HG02610 (cell line): ENCODE results near the gene TP53BP2.
"Not testable (repeated sequence)": the region's sequence is repeated elsewhere in the genome, so short reads cannot be mapped to it uniquely, and the experiment has no call there.

ENCODE experiments used
- ATAC-seq: cut with Tn5 transposase; IDR thresholded peaks from one replicate; pipeline ENCODE4 v1.9.1; 2021; ENCODE audit warnings: mild to moderate bottlenecking, moderate library complexity; ENCODE audit not compliant: unreplicated experiment

TP53BP2 gene

DNA sequence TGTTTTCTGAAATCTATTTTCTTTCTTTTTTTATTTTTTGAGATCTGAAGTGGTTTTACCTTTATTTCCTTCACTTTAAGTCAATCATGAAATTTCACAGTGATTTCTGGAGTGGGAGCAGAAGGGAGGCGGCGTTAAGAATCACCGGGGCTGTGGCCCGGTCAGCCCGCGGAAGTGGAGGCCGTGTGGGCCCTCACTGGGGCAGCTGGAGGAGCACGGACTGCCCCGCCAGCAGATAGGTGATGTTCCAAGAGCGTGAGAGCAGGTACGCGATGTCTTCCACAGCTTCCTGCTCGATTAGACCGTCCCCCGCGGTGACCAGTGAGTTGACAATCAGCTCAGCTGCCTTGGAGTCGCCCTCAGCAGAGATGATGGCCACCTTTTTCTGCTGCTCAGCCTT, 10.6 kb upstream of the TP53BP2 start:
- no peak for ATAC-seq

DNA sequence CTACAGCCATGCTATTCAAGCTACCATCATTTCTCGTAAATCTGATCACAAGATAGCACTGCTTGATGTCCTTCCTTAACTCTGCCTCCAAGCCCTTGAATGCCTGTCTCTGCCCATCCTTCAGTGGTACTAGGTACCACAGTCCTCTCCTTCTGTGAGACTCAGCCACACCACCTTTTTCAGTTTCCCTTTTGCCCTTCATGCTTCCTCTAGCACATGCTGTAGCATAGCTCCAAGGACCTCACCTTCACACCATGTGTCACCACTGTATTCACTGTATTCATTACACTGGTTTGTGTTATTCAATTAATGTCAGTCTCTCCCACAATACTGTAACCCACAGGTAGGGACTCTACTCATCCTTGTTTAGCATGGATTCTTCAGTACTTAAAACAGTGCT, 8.0 kb upstream of the TP53BP2 start:
- no peak for ATAC-seq

DNA sequence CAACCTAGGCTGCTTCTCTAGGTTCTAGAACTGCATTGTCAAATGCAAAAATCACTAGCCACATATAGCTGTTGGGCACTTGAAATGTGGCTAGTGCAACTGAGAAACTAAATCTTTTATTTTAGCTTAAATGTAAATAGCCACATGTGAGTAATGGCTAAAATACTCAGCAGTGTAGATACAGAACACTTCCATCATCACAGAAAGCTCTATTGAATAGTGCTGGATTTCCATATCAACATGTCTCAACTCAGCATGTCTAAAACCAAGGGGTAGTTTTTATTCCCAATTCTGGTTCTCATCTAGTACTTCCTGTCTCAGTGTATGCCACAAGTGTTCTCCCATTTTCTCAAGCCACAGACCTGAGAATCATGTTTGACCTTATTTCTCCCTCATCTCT, 7.5 kb upstream of the TP53BP2 start:
- ATAC-seq = no peak

DNA sequence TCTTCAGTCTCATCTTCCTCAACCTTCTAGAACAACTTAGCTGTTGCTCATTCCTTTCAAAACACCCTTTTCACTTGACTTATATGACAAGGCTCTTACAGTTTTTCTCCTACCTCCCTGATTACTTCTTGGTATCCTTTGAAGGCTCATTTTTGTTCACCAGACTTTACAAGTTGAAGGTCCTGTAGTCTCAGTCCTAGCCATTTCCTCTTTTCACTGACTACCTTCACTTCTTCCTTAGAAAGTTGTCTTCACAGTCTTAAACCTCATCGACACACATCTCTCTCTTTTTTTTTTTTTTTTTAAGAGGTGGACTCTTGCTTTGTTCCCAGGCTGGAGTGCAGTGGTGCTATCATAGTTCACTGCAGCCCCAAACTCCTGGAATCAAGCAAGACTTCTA, 6.6 kb upstream of the TP53BP2 start:
- no peak for ATAC-seq

DNA sequence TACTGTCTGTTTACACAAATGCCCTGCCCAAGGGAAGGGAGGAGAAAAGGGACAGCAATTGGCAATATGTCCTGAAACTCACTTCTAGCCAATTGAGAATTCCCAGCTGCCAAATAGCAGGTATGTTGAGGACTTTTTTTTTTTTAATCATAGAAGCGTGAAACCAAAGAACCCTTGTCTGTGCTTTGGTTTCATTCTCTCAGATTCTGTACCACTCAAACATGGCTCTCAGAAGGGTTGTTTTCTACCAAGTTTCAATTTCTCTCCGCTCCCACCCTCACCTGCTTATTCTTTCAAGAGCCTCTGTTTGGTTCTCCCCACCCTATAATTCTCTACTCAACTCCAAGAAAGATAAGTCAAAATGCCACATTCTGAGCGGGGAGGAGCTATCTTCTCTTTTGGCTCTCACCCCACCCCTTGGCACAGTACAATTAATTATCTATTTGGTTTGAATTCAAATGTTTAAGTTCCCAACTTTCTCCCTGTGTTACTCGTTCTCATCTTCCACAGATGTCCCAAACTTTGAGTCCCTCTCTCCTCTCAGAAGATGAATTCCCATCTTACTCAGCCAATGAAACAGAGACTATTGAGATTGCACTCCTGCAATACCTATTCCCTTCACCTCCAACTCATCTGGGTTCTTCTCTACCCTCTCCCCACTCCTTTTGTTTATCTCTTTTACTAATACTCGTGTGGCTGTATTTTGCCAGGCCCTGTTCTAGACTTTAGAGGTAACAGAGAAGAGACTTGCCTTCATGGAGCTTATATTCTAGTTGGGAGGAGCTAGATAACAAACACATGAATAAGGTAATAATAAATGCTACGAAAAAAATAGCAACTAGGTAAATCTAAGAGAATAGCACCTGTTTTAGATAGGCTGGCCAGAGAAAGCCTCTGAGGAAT, 3.9 kb upstream of the TP53BP2 start:
- peak; percentile 31 for ATAC-seq

- ATAC-seq = no peak
These were observed 2.8 kb upstream of the TP53BP2 start for GRCh38 chr1:223848536-223848935.

DNA sequence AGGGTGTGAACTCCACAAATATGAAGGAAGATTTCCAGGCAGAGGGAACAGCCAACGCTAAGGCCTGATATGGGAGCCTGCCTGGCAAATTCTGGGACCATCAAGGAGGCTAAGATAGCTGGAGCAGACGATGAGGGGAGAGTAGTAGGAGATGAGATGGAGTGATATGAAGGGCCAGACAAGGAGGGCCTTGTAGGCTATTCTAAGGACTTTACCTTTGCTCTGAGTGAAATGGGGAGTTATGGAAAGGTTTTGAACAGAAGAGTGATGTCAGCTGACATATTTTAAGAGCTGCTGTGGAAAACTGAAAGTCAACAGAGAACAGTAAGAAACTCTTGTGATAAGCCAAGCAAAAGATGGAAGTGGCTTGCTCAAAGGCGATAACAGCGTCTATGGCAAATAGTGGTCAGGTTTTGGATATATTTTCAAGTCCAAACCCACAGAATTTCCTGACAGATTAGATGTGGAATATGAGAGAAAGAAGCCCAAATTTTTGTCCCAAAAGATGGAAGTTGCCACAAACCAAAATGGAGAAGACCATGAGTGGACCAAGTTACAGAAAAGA, 2.1 kb upstream of the TP53BP2 start:
- ATAC-seq = no peak

DNA sequence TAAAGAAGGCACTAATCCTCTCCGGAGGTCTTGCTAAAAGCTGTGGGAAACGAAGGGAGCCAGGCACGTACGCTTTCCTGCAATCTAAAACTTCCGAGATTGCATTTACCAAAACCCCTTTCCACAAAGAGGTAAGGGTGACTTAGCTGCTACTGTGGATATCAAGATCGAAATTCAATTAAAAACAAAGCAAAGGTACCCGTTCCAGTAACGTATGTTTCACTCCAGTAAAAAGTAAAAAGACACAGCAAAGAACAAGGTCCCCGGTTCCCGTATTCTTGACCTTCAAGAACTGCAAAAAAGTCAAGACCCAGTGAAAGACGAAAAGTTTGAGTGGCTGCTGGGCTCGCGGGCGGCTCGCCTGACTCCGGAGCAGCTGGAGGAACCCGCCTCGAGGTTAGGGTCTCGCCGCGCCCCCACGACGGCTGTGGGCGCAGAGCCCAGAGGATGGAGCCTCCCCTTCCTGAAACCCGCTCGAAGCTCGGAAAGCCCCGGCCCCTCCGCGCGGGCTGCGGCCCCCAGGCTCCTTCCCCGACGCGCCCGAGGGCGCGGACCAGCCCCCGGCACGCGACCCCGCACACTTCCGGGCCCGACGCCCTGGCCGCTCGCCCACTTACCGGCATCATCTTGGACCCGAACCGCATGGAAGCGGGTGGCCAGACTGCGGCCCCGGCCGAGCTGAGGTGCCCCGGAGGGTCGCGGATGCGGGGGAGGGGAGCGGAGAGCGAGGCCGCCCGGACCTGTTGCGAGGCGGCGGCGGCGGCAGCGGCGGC, 524 bp downstream of the TP53BP2 start:
- ATAC-seq = peak; percentile 21

DNA sequence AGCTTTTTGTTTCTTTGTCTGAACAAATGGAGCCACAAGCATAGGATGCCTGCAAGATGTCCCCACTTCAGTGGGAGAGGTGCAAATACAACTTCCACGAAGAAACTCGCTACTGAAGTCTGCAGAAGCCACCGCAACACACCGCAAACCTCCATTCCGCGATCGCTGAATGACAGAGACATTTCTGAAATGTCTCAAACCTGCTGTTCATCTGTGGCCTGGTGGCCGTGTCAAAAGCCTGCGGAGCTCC, 1.0 kb downstream of the TP53BP2 start:
- no peak for ATAC-seq

- ATAC-seq = no peak
These were observed 1.6 kb downstream of the TP53BP2 start for GRCh38 chr1:223843934-223844786.

GRCh38 chr1:223842784-223843183, 3.0 kb downstream of the TP53BP2 start:
- no peak for ATAC-seq

DNA sequence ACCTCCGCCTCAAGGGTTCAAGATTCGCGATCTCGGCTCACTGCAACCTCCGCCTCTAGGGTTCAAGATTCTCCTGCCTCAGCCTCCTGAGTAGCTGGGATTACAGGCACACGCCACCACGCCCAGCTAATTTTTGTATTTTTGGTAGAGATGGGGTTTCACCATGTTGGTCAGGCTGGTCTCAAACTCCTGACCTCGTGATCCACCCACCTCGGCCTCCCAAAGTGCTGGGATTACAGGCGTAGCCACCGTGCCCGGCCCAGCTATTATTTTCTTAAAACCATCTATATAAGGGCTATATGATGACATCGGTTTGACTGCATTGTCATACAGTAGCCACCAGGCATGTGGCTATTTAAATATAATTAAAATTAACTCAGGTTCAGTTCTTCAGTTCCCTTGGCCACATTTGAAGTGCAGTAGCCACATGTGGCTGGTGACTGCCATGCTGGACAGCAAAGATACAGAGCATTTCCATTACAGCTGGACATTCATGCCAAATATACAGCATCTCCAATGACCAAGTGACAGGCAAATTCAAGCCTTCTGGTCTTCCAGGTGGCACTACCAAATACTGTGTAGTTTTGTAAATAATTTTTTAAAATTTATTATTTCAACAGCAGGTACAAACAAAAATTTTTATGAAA, 3.6 kb downstream of the TP53BP2 start:
- ATAC-seq = not testable (repeated sequence)

DNA sequence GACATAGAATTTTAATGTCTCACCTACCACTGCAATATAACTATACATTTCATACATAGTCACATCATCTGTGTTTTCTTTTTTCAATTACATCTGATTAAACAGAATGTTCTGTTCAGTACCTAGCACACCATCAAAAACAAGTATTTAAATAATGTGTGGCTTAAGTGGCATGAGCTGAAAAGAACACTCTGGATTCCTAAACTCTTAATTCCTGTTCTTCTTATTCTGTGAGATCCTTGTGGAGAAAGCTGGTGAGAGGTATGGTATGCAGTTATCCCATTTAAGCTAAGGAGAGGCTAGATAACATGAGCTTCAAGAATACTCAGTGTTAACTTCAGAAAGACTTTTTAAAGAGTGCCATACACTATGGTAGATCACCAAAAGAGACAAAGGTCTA, 5.5 kb downstream of the TP53BP2 start:
- ATAC-seq = no peak

GRCh38 chr1:223838125-223838854, 7.5 kb downstream of the TP53BP2 start:
- ATAC-seq = no peak

- no peak for ATAC-seq
These were observed 8.1 kb downstream of the TP53BP2 start for GRCh38 chr1:223837687-223838086.

DNA sequence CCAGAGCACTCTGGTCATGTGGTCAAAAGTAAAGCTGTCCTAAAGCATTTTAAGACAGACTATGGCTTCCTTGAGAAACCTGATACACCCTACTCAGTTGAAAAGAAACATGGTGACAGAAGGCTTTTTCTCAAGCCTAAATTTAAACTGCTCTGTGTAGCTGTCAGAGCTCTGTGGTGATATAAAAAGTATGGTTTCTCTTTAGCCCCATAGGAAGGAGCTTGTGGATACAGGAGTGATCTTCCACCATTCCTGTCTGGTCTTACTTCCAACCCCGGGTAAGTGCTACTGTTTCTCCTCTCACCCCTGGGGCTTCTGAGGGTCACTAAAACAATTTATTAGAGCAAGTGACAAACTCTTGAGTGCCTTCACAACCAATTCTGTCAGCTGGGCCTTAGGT, 8.5 kb downstream of the TP53BP2 start:
- no peak for ATAC-seq

- no peak for ATAC-seq
These were observed 9.2 kb downstream of the TP53BP2 start for GRCh38 chr1:223836586-223836985.

- ATAC-seq = no peak
These were observed 10.0 kb downstream of the TP53BP2 start for GRCh38 chr1:223835754-223836153.

- no peak for ATAC-seq
These were observed 11.0 kb downstream of the TP53BP2 start for GRCh38 chr1:223834660-223835263.

- ATAC-seq = no peak
These were observed 11.8 kb downstream of the TP53BP2 start for GRCh38 chr1:223833948-223834347.
